Right renal pelvis (tissue), 4 donors: ENCODE results near the gene PPAN. TPM values are rescaled to one million over a fixed set of nuclear protein-coding genes. Genes with fewer than 3 reads are reported as not detected.

Experiments used
- DNase-seq, 4 donors: peaks; one replicate each; pipeline ENCODE4 v3.0.0-alpha.2; 2013; ENCODE audit warnings: low read depth in 4 of 4, low spot score in 3 of 4, missing footprints in 1 of 4
- polyA plus RNA-seq, 4 donors: library from polyadenylated mRNA; unstranded; fragments of 120-200 nt; gene quantifications; one replicate each; pipeline ENCODE4 v1.2.1, GENCODE V29; 2013; ENCODE audit not compliant: insufficient read length in 4 of 4

PPAN gene
- 10 to 100 TPM; 28.6 to 36.4 (median 32.1) TPM for polyA plus RNA-seq

- peak; percentile 93 to 97 (median 96) for DNase-seq
These were observed at the start of gene PPAN for GRCh38 chr19:10106100-10106936. TSS of gene PPAN (plus strand) at chr19:10106362. CDS start at chr19:10106395, 33 bp downstream.

- DNase-seq = no peak
These were observed 44.3 kb upstream of the PPAN start for GRCh38 chr19:10061717-10062310.

GRCh38 chr19:10068205-10068604, 38.0 kb upstream of the PPAN start:
- DNase-seq = no peak

- DNase-seq = no peak
These were observed 37.1 kb upstream of the PPAN start for GRCh38 chr19:10069046-10069445.

GRCh38 chr19:10070730-10071446, 35.3 kb upstream of the PPAN start:
- DNase-seq = no peak

- DNase-seq = no peak
These were observed 32.0 kb upstream of the PPAN start for GRCh38 chr19:10074153-10074552.

GRCh38 chr19:10076535-10076934, 29.6 kb upstream of the PPAN start:
- DNase-seq = no peak

GRCh38 chr19:10078329-10078728, 27.8 kb upstream of the PPAN start:
- DNase-seq = no peak

- DNase-seq = no peak
These were observed 27.1 kb upstream of the PPAN start for GRCh38 chr19:10079031-10079453.

- DNase-seq = no peak
These were observed 22.3 kb upstream of the PPAN start for GRCh38 chr19:10083911-10084310.

GRCh38 chr19:10084803-10085202, 21.4 kb upstream of the PPAN start:
- DNase-seq = no peak

GRCh38 chr19:10085641-10086590, 20.2 kb upstream of the PPAN start, which contains the start of gene SHFL:
TSS of gene SHFL (plus strand) at chr19:10086317. CDS start at chr19:10086428, 111 bp downstream.
- peak in 2 of 4 donors; percentile 61 to 68 for DNase-seq

GRCh38 chr19:10086591-10087192, 19.5 kb upstream of the PPAN start:
- no peak for DNase-seq

- DNase-seq = no peak
These were observed 18.7 kb upstream of the PPAN start for GRCh38 chr19:10087296-10088061.

GRCh38 chr19:10088949-10089554, 17.1 kb upstream of the PPAN start:
- no peak for DNase-seq

- no peak for DNase-seq
These were observed 16.3 kb upstream of the PPAN start for GRCh38 chr19:10089801-10090375.

GRCh38 chr19:10091370-10091687, 14.8 kb upstream of the PPAN start:
- DNase-seq = no peak

GRCh38 chr19:10091895-10092641, 14.1 kb upstream of the PPAN start:
- no peak for DNase-seq
